Esophagus muscularis mucosa (tissue), 3 donors: Measurements from ENCODE around the gene DLL3.

ENCODE experiments used
- POLR2AphosphoS5 ChIP-seq, 2 donors: sonication (generic); formaldehyde crosslinking; IDR thresholded peaks; one replicate each; pipeline ENCODE4 v1.6.1; 2017; ENCODE audit warnings: antibody characterized with exemption in 2 of 2
- TF ChIP-seq, protein P1 (sequence below), 3 experiments: fragments of 200-600 bp in 2 of 3; fragments of 450-650 bp in 1 of 3; sonication (generic) in 2 of 3; IDR thresholded peaks; one replicate each; pipeline ENCODE4 v1.5.1; 2017 to 2019; ENCODE audit warnings: antibody characterized with exemption in 3 of 3, mild to moderate bottlenecking in 2 of 3, moderate library complexity in 1 of 3

DNA sequence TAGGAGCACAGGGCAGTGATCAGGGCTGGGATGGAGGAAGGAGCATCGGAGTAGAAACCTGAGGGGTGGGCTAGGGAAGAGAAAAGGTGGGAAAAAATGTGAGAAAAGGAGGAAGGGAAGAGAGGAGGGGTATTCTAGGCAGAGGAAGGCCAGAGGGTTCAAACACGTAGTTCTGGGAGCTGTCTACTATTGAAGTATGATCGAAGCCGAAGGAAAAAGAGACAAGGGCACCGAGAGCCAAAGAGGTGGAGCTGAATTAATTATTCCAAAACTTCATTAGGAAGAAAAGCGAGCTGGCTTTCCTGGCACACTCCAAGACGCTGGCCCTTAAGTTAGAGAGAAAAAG lies 7.8 kb downstream of the DLL3 start:
- no peak for TF ChIP-seq POLR2AphosphoS5 (IDR thresholded peaks at IDR 0.05)
- TF ChIP-seq, protein P1, sequence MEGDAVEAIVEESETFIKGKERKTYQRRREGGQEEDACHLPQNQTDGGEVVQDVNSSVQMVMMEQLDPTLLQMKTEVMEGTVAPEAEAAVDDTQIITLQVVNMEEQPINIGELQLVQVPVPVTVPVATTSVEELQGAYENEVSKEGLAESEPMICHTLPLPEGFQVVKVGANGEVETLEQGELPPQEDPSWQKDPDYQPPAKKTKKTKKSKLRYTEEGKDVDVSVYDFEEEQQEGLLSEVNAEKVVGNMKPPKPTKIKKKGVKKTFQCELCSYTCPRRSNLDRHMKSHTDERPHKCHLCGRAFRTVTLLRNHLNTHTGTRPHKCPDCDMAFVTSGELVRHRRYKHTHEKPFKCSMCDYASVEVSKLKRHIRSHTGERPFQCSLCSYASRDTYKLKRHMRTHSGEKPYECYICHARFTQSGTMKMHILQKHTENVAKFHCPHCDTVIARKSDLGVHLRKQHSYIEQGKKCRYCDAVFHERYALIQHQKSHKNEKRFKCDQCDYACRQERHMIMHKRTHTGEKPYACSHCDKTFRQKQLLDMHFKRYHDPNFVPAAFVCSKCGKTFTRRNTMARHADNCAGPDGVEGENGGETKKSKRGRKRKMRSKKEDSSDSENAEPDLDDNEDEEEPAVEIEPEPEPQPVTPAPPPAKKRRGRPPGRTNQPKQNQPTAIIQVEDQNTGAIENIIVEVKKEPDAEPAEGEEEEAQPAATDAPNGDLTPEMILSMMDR (IDR thresholded peaks at IDR 0.05): no peak
